Activated naive CD8-positive, alpha-beta T cell treated with anti-CD3 and anti-CD28 coated beads, Interleukin-2, amount 50 U/mL, for 16 hours (primary cell): ENCODE measurements around the gene IL4R.

ENCODE experiments used
- DNase-seq: peaks from one replicate; pipeline ENCODE4 v3.0.0-alpha.2; 2020; ENCODE audit warnings: low read depth, low spot score

Gene IL4R

DNA sequence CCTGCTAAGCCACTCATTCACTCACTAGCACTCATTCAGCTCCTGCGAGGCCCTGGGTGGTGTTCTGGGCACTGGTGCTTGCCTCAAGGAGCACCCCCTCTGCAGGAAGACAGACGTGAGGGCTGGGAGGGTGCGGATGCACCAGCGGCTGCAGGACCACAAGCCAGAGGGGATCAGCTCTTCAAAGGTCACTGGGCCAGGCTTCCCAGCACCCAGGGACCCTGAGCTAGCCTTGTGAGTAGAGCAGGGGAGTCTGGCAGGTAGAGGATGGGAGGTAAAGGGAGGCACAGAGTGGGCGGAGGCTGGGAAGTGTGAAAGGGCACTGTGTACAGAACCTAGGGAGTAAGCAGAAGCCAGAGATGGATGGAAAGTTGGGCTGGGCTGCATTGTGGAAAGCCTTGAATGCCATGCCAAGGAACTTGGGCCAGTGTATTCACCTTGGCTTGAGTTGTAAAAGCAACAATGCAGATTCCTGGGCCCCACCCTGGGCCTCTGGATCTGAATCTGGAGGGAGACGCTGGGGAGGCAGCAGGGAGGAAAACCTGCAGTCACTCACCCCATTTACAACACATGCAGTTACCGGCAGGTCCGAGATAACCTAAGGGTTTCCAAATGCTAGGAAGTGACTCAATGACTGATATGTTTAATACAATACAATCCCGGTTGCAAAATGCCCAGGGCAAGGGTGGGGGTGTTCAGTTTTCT, 1.7 kb downstream of the IL4R start:
- DNase-seq = no peak

DNA sequence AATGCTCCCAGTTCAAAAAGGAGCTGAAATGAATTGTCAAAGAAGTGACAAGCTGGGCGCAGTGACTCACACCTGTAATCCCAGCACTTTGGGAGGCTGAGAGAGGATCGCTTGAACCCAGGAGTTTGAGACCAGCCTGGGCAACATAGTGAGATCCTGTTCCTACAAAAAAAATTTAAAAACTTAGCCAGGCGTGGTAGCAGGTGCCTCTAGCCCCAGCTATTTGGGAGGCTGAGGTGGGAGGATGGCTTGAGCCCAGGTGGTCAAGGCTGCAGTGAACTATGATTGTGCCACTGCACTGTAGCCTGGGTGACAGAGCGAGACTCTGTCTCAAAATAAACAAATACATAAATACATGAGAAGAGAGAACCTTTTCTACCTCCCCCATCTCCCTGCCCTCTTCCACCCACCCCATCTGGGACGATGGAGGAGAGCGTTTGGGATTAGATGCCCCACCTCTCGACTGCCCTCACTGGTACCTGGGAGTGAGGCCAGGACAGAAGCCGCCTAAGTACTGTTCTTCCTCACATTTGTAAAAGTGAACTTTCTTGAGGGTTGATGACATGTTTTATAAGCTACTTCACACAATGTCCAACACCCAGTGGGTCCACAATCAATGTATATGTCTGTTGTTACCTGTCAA, 2.4 kb downstream of the IL4R start:
- no peak for DNase-seq

DNA sequence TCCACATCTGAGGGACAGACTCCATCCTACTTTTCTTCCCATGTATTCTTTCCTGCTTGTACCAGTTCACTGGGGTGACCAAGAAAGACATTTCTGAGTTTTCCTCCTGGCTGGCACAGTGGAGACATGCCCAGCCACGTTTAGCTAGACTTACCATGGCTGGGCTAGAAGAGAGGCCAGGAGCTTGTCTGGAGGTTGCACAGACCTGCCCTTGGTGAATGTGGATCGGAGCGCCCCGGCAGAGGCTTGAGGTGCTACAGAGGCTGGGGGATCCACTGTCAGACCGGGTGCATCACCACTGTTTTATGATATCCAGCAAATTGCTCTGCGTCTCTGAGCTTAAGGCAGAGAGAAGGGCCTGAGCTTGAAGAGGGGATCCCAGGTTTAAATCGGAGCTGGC, 3.5 kb downstream of the IL4R start:
- no peak for DNase-seq

DNA sequence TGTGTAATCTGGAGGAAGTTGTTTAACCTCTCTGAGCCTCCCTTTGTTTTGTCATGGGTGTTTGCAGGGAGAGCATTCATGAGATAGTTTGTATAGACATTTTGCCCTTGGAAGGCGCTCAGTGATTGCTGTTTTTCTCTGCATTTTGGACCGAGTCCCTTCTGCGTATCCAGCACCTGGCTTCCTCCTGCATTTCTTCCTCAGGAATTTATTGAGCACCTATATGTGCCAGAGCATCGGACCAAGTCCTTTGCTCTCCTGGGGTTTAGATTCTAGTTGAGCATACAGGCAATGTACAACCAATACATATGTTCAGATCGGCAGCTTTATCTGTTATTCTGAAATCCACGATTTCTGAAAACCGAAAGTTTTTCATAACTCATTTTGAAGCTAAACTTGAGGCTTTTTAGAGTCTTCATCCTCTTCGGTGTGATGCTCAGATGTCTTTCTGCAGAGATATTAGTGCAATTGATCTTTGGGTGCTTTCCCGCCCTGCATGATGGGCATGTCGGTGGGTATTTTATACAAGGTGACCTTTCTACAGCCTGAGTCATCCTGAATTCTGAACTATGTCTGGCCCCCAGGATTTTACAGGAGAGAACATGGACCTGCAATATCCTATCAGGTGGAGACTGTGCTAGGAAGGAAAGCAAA, 4.1 kb downstream of the IL4R start:
- no peak for DNase-seq

DNA sequence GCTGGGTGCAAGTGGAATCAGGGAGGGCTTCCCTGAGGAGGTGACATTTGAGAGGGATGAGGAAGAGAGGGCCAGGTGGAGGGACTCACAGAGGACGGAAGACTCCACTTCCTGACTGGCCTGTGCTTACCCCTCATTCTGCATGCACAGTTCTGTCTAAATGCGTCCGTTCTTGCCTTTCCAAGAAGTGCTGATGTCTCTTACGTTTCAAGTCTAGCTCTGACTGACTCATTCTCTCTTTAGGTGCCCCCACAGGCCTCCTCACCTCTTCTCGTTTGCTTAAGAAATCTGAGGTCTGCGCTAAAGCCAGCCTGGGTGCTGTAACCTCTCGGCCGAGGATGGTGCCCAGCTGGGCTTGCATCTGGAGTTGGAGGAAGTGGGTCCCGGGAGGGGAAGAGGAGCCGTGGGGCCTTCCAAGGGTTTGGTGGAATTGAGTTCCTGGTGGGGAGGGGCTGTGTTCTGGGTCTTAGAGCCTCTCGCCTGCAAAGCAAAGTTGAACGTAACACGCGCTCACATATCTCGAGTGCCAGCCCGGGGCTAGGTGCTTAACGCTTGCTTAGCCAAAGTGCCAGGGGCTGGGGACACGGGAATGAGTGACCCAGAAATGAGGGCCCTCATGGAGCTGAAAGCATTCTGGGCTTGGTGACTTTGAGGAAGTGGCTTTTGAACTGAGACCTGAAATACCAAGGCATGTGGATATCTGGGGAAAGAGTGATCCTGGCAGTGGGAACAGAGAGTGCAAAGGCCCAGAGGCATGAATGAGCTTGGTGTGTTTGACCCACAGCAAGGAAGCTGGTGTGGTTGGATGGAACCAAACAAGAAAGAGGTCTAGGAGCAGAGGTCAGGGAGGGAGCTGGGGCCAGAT, 4.8 kb downstream of the IL4R start:
- no peak for DNase-seq

DNA sequence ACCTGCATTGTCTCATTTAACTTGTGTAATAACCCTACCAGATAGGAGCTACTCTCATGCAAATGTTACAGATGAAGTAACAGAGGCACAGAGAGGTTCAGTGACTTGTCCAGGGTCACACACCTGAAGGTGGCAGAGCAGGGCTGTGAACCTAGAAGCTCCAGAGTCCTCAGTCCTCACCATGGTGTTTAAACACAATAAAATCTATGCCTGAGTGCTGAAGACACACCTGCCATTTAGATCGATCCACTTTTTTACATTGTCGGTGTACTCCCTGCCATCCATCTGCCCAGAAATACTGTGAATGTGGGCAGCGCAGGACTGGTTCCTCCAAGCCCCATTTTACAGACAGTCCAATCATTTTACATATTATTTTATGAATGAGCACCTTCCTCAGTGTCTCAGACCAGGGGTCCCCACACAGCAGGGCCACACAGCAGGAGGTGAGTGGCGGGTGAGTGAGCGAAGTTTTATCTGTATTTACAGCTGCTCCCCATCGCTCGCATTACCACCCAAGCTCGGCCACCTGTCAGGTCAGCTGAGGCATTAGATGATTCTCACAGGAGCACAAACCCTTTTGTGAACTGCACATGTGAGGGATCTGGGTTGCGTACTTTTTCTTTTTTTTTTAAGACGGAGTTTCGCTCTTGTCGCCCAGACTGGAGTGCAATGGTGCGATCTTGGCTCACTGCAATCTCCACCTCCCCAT, 5.6 kb downstream of the IL4R start:
- no peak for DNase-seq

DNA sequence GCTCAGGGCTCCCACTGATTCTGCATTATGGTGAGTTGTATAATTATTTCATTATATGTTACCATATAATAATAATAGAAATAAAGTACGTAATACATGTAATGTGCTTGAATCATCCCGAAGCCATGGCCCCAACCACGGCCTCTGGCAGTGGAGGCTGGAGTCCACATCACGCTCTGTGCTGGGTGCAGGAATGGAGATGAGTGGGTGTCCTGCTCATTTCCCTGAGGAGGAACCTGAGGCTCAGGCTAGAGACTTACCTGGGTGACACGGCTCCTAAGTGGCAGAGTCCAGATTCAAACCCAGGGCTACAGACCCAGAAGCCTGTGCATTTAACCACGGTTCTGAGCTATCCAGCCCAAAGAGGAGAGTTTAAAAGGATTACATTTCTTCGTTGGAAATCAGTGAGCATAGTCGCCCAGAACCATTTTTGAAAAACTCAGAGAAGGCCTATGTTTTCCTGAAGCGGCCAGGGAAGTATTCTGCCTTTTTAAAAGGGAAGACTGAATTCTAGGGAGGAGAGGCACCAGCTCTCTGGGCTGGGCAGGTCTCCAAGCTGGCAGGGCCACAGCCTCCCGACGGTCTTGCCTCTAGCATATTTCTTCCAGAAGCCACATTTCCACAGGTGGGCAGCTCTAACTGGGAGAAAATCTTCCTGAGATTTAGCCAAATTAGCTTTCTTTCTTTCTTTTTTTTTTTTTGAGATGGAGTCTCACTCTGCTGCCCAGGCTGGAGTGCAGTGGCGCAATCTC, 6.7 kb downstream of the IL4R start:
- no peak for DNase-seq

DNA sequence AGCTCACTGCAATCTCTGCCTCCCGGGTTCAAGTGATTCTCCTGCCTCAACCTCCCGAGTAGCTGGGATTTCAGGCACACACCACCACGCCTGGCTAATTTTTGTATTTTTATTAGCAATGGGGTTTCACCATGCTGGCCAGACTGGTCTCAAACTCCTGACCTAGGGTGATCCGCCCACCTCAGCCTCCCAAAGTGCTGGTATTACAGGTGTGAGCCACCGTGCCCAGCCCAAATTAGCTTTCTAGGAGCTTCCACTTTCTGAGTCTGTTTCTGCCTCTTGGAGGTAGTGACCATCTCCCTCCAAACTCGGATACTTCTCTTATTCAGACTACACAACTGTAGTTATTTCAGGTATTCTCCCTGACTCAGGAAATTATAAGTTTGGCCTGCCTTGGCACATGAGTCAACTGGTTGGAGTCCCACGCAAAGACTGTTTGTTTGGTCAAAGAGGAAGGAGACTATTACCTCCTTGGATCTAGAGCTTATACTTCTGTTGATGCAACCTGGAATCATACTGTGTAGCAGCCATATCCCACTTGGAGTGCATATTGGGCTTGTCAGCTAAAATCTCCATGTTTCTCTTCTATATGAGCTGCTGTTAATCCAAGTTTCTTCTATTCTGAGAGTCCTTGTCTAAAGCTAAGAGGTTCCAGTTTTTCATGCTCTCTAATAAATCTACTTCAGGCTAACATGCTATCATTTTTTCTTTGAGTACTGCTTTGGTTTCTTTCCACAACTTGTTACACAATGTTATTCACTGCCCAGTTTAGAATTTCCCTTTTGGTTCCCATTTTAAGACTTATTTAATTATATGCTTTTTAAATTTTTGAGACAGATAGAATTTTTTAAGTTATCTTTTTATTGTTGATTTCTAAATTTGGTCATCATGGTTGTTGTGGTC, 7.5 kb downstream of the IL4R start:
- DNase-seq = no peak

DNA sequence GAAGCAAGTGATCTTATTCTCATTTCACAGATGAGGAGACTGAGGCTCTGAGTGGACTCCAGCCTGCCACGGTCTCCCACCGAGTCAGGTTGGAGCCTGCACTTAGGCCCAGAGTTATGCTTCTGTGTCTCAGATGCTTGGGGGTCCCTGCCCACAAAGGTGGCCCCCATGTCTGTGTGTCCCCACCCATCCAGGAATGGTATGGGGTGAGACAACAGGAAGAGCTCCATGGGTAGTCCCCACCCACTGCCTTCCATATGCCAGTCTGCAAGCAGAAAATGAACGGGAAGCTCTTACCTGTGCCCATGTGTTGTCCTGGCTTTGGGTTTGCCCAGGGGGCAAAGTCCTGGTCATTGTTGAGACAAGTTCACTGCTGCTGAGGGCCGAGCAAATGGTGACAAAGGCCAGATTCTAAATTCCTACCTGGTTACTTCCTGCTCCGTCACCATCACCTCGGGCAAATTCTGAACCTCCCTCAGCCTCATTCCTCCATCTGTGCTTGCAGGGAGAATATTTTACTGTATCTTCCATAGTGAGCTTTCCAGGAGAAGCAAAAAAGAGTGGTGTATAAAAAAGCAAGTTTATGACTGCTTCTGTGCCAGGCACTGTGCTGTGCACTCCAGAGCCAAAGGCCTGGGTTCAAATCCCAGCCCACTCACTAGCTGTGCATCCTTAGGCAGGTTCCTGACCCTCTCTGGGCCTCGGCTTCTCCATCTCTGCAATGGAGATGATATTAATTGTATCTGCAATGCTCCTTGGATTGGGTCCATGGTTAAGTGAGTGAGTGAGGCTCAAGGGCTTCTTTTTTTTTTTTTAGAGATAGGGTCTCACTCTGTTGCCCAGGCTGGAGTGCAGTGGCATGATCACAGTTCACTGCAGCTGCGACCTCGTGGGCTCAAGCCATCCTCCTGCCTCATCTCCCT, 9.3 kb downstream of the IL4R start:
- no peak for DNase-seq

DNA sequence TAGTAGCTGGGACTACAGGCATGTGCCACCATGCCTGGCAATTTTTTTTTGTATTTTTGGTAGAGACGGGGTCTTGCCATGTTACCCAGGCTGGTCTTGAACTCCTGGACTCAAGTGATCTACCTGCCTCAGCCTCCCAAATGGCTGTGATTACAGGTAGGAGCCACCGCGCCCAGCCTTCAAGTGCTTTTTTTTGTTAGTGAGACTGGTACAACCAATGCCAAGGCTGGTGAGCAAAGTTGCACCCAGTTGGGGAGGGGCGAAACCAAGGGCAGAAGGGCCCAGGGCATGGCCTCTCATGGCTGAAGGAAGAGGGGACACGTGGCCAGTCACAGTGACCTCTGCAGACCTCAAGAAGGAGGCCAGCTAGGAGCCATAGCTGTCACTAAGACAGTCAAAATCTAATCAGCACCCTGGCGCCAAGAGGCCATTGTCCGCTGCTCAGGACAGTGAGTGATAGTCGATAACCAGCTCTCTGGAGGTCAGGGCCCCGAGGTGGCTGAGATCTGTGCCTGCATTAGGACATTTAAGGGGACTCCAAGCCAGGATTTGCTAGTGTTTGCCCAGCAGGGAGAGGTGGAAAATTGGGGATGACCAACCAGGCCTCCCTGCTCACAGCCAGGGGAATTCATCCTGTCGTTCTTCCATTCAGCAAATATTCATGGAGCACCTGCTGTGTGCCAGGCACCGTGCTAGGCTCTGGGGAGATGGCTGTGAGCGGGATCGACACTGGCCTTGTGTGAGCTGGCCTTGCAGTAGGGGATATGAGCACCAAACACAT, 10.2 kb downstream of the IL4R start:
- DNase-seq = no peak

DNA sequence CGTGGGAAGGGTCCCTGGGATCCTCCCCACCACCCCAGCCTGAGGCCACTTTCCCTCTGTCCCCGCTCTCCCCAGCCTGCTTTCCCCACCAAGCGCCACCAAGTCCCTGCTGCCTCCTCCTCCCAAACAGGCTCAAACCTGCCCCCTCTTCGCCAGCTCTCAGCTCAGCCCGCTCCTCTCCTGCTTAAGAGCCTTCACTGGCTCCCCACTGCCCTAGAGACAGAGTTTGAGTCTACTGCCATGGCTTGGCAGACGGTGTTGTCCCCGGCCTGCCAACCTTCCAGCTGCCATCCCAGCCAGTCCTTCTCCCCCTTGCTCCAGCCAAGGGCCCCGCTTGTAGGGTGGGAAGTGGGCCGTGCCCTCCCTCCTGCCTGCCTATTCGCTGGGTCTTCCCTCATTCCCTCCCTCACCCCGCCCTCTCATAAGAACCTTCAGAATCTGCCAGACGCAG, 11.1 kb downstream of the IL4R start:
- DNase-seq = no peak

DNA sequence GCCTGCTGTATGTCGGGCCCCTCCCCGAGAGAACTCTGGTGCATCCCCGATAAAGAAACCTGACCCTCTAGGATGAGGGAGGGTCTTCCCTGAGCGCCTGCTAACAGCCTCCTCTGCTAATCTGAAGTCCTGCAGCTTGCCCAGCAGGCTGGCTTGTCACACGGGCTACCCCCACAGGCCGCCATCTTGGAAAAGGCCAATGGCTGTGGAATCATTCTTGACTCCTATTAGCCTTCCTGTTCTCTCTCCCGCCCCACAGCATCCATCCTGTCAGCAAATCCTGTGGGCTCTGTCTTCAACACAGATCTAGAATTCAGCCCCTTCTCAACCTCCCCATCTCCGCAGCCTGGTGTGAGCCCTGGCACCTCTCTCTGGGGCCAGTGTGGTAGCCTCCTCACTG, 12.0 kb downstream of the IL4R start:
- DNase-seq = no peak

DNA sequence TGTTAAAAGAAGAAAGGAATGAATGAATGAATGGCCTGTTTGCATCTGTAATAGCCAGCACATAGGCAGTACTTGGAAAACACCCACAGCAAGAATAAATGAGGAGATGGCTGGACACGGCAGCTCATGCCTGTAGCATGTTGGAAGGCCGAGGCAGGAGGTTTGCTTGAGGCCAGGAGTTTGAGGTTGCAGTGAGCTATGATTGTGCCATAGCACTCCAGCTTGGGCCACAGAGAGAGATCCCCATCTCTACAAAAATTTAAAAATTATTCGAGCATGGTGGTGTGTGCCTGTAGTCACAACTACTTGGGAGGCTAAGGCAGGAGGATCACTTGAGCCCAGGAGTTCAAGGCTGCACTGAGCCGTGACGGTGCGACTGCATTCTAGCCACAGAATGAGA, 12.5 kb downstream of the IL4R start:
- no peak for DNase-seq

DNA sequence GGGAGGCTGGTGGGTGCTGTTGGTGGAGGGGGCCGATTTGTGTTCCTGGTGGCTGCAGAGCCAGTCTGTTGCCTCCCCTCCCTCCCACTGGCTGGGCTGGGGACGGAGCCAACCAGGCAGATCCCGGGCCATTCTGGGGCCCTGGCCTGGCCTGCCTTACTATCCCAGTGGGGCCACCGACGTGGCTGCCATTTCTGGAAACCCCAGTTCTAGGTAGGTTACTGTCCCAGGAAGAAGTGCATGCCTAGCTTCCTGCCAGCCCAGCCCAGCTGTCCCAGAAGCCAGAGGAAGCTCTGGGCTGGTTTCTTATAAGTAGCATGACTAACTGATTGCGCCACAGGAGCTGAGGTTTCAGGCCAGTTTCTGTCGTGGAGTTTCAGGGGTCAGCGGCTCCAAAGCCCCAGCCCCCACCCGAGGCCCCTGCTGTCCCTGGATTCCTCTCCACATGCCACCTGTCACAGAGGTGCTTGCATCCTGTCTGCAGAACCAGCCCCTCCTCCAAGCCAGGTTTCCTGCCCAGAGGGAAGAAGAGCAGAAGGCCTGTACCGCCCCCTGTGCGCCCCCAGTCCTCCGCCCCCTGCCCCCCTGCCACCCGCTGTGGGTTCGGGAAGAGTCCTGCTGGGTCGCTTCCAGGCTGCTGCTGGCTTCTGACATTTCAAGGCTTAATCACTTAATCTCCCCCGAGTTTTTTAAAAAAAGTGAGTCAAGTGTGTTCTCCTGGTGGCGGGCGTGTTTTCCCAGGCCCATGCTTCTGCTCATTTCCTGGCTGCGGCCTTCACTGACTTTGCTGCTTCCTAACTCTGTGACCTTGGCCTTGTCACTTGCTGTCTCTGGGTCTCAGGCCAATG, 13.2 kb downstream of the IL4R start:
- DNase-seq = no peak

DNA sequence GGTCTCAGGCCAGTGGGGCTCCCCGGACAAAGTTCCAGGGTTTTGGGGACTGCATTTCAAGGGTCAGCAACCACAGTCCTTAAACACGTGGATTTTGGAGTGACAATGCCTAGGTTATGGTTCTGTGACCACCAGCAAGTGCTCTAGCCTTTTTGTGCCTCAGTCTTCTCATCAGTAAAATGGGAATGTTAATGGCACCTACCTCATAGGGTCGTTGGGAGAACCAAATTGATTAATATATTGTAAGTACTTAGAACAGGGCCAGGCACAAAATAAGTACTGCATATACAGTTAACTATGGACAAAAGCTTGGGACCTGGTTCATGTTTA, 13.8 kb downstream of the IL4R start:
- no peak for DNase-seq

DNA sequence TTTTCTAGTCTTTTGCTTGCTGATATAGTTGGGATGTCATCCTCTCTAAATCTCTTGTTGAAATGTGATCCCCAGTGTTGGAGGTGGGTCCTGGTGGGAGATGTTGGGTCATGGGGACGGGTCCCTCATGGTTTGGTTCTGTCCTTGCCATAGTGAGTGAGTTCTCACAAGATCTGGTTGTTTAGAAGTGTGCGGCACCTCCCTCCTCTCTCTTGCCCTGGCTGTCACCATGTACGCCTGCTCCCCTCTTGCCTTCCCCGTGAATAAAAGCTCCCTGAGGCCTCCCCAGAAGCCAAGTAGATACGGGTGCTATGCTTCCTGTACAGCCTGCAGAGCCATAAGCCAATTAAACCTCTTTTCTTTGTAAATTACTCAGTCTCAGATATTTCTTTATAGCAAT, 15.2 kb downstream of the IL4R start:
- DNase-seq = no peak
